HG03196 (cell line): ENCODE data around the gene FRMPD2.
A peak's percentile ranks its signal among the peaks of the same experiment; 100 is the strongest.
"Not testable (repeated sequence)": the region's sequence is repeated elsewhere in the genome, so short reads cannot be mapped to it uniquely, and the experiment has no call there.

Experiments
- ATAC-seq: cut with Tn5 transposase; IDR thresholded peaks from one replicate; pipeline ENCODE4 v1.9.1; 2021; ENCODE audit not compliant: unreplicated experiment

FRMPD2 gene

DNA sequence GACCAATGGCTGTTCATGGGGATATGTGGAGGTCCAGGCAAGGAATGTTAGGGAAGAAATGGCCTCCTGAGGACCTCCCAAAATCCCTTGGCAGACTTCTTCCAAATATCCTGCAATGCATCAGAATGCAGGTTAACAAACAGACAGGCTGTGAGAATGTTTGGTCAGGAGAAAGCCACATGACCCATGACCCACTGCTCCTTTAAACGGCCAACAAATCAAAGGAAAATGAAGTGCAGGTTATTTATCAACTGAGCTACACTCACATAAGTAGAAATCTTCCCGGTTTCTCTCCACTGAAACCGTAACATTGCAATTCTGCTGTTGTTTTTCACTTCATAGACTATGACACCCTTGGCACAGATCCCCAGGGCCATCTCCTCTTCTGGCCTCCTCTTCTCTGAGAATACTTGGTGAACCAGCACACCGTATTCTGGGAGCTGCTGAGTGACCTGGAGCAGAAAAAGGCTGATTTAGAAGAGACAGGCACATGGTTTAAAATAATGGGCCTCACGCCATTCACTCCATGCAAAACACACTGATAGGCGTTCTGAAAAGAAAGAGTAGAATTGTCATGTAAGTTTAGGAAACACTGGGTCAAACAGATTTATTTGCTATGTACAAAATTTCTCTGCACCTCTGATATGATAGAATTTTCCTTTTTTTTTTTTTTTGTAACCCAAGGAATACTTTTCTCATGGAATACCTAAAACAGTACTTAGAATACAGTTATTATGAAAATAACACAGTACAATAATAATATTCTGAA is 67.8 kb downstream of the FRMPD2 start:
- no peak for ATAC-seq

DNA sequence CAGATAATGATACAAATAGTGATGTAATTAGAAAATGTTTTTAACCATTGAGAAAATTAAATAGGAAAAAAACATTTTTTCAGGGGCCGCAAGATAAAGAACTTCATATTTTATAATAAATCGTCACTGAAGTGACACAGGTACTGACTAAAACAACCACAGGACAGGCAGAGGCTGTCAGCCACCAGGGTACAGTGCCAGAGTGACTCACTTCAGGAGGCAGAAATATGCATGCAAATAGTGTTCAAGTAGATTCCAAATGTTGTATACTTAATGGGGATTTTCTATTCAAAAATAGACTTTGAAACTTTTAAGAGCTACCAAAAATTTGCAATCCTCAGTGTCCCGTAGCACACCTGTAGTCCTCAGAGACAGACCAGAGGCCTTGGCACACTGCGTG is 68.6 kb downstream of the FRMPD2 start:
- peak; percentile 59 for ATAC-seq

DNA sequence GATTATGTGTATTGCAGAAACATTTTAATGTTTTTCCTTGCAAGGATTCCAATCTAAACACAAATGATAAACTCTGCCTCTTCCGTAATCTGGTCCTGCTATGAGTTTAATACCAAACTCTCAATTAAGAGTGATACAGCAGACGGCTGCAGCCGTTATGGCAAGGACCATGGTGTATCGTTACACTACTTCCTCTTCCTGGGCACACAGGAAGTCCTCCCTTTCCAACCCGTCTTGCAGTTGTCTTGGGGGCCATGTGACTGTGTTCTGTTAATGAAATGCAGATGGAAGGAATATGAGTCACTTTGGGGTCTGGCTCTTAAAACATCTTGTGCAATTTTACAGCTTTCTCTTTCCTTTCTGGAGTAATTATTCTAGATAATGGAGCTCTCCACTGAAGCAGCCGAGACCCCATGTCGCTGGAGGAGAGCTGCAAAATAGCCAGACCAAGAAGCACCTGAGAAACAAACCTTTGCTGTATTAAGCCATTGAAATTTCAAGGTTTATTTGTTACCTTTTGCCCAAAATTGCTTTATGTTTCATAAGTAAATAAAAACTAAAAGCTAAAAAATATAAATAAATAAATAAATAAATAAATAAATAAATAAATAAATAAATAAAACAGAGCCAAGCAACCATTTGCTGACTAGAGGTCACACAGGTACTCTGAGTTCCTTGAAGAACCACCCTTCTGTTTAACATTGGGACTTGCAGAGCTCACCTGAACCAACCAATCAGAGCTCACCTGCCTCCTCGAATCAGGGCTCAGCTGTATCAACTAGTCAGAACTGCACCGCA is 74.7 kb downstream of the FRMPD2 start:
- ATAC-seq: no peak

DNA sequence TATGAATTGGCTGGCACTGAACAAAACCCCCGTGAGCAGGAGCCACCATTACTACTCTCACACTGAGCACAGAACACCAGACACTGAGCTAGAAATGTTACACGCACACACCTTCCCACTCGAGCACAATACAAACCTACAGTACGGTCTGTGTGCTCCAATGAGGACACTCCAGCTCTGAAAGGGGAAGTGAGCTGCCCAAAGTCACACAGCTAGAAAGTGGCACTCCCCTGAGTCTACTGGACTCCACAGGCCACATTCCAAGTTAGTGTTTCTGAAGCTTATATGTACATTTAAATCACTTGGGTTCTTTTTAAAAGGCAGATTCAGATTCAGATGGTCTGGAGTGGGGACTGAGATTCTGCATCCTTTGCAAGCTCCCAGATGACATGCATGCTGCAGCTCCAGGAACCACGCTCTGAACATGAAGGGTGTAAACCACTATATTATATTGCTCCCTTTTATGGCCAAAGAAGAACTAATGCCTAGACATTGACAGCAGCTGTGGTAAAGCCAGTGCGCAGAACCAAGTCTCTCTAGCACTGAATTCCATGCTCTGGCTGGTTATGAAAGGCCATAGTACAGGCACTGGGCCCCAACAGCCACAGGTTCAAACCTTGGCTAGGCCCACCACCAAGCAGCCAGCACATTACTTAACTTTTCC is 77.1 kb downstream of the FRMPD2 start:
- no peak for ATAC-seq

DNA sequence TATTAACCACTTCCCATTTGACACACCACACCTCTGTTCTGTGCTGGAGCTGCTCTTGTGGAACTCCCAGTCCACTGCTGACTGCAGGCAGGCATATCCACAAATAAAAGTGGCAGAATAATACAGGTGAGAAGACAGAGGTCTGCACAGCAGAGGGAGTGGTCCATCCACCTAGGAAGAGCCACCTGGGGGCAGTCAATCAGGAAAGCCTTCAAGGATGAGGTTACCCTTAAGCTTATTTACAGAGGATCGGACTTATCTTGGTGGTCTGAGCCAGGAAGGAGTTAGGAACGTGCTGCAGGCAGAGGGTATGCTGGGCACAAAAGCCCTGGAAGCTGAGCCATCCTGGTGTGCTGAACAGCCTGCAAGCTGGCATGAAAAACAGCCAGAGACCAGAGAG is 78.7 kb downstream of the FRMPD2 start:
- no peak for ATAC-seq

GRCh38 chr10:48194830-48195229 is 79.7 kb downstream of the FRMPD2 start:
- no peak for ATAC-seq

DNA sequence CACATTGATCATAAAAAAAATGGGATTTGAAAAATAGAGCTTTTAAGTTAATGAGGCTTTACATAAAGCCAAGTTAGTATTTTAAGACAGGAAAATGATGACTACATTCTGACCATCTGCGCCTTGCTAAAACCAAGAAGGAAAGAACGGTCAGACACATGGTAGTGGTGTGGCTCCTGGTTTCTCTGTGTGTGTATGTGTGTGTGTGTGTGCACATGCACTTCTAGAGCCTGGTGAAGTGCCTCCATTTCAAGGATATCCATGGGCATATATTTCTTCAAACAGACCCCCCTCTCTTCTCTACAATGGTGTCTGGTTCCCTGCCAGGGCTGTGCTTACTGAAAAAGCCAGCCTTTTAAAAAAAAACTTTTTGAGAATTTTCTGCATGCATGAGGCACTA is 80.9 kb downstream of the FRMPD2 start:
- no peak for ATAC-seq

DNA sequence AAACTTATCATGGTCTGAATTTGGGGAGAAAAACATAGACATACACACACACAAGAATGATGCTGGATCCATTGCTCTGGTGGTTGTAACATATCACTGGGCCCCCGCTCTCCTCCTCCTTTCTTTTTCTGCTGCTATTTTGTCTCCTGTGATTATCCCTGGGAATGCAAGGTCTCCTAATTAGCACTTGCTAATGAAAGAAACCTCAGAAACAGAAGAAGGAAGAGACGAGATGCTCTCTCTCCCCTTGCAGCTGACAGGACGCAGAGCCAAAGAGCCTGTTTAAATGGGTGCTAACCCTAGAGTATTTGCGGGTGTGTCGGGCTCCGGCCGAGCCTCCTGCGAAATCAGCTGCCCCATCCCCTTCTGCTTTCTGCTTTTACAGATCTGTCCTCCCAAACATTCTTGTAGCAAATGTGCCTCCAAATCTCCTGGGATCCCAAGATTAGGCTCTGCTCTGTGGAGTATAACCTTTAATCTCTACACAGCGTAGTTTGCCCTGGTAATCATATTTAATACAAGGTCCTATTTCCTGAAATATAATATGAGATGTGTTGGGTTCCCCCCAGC is 81.5 kb downstream of the FRMPD2 start:
- no peak for ATAC-seq

GRCh38 chr10:48187713-48188485 is 86.6 kb downstream of the FRMPD2 start:
- no peak for ATAC-seq

- ATAC-seq: no peak
These were observed 87.4 kb downstream of the FRMPD2 start for GRCh38 chr10:48187126-48187525.

DNA sequence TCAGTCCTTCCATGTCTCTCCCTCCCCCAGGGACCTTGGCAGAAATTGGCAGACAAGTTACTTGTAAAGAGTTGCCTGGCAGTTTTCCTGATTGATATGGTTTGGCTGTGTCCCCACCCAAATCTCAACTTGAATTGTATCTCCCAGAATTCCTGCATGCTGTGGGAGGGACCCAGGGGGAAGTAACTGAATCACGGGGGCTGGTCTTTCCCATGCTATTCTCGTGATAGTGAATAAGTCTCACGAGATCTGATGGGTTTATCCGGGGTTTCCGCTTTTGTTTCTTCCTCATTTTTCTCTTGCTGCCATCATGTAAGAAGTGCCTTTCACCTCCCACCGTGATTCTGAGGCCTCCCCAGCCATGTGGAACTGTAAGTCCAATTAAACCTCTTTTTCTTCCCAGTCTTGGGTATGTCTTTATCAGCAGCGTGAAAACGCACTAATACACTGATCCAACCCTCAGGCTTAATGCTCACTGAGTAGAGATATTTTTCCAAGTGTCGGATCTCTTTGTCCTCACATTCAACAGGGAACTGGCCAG is 88.2 kb downstream of the FRMPD2 start:
- not testable (repeated sequence) for ATAC-seq

DNA sequence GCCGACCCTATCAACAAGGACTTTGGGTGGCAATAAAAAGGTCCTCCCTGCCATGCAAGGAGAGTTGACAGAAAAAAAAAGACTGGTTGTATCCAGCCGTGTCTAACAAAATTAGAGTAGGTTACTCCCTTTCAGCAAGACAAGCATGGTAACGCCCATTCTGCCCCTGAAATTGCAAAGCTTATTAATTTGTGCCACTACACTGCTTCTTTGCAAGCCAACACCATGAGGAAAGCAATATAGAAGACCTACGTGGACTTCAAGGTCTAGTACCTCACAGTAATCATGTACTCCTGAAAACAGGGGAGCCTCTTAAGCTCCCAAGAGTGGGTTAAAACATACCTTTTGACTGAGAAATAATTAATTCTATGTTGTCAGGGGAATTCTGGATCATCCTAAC is 90.3 kb downstream of the FRMPD2 start:
- no peak for ATAC-seq

DNA sequence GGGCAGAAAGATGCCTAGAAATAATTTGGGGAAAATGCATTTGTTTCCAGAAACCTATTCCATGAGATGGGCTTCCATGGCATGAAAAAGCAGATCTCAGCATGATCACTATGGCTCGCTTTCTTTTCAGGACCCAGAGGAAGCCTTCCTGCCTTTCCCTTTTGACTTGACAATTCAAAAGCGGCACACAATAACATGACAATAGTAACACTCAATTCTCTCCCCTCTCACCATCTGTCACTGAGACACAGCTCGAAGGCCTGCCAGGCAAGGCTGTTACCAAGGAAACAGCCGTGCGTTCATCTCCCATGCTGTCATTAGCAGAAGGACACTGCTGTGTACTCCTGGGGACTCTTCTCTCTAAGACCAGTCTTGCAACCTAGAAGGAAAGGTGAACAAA is 101.8 kb downstream of the FRMPD2 start:
- not testable (repeated sequence) for ATAC-seq

DNA sequence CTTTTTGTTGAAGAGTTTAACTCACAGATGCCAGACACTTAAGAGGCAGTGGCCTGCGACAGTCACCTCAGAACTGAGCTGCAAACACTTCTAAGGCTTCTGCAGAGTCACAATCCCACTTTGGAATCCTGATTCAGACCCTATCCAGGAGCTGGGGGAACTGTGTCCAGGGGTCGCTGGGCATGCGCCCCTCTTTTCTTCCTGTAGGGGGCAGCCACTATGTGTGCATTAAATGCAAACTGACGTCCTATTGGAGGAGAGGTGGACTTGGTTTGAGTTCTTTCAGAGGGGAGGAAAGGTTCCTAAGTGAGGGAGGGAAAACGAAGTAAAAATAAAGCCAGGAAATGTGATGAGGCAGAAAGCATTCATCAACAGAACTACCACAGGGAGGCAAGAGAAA is 113.8 kb downstream of the FRMPD2 start:
- ATAC-seq: not testable (repeated sequence)

DNA sequence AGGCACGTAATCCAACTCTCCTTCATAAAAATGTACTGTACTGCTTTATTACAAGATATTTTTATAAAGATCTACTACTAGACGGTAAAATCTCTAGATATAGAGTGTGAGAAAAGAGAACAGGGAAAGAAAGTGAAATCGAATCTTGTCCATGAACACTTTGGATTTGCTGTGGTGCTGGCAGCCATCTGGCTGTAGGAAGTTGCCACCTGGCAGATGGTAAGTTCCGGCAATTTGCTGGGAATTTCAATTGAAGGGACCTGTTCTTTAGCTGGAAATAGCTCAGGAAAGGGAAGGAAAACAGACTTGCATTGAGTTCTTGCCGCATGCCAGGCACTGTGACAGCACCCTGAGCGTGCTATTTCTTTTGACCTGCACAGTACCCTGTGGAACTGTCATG is 114.3 kb downstream of the FRMPD2 start:
- not testable (repeated sequence) for ATAC-seq

- ATAC-seq: not testable (repeated sequence)
These were observed 120.0 kb downstream of the FRMPD2 start for GRCh38 chr10:48154211-48155140.

GRCh38 chr10:48147643-48148042 is 126.9 kb downstream of the FRMPD2 start:
- ATAC-seq: not testable (repeated sequence)

DNA sequence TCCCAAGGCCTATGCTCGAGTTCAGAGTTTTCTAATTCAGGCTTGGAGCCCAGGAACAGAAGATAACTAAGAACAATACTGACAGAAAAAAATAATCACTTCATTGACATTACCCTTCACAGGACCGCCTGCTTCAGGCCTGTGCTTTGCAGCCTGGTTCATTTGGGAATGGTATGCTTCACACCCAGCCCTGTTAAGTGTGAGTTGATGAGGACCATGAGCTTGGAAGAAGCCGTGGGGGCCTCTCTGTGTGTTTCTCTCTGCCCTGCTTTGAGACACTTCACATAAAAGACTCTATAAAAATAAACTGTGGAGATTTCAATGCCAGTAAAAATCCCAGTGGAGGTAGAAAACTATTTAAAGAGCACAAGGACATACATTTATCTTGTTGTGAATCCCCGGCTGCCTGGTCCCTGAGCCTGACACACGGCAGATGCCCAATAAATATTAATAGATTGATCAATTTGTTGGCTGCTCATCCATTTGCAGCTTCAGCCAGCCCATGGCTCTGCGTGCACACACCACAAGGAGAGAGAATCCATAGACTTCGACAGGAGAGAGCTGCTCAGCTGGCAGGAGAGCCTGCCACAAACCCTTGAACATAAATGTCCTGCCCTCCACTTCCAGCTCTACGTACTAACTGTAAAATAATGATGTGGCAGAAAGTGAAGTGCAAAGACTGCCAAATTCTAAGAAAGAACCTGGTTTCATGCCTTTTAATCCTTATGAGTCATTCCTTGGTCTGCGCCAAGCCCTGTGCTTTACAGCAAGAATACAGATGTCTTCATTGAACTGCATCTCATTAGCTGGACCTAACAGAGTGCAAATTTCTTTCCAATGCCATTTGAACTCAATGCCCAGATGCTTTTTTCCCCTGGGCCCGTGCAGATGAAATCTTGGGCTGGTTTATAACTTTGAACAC is 130.5 kb downstream of the FRMPD2 start:
- ATAC-seq: not testable (repeated sequence)
